ENCODE results near the gene TNKS2.

DNA sequence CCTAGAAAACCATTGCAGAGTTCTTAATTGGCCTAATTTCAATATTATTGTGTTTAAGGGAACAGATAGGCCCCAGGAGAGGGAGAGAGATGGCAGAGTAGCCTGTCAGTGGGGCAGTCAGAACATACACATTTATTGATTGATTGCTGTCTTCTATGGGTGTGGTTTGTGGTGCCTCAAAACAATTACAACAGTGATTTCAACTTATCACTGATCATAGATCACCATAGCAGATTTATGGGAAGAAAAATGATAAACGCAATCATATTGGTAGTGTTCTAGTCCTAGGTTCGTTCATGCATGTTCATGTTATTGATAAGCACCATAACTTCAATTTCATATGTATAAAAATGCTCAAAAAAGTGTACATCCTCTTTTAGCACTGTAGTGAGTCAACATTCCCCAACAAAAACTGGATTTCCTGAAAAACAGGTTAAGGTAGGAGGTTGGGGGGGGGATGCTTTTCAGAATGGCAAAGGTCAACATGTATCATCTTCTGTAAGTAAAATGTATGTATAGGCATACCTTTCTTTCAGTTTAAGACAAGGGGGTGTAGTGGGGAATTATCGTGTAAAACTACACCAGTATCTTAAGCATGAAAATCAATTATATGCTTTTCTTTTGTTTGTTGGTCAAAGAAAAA, 1.1 kb upstream of the TNKS2 start:
- TF ChIP-seq, protein P1, sequence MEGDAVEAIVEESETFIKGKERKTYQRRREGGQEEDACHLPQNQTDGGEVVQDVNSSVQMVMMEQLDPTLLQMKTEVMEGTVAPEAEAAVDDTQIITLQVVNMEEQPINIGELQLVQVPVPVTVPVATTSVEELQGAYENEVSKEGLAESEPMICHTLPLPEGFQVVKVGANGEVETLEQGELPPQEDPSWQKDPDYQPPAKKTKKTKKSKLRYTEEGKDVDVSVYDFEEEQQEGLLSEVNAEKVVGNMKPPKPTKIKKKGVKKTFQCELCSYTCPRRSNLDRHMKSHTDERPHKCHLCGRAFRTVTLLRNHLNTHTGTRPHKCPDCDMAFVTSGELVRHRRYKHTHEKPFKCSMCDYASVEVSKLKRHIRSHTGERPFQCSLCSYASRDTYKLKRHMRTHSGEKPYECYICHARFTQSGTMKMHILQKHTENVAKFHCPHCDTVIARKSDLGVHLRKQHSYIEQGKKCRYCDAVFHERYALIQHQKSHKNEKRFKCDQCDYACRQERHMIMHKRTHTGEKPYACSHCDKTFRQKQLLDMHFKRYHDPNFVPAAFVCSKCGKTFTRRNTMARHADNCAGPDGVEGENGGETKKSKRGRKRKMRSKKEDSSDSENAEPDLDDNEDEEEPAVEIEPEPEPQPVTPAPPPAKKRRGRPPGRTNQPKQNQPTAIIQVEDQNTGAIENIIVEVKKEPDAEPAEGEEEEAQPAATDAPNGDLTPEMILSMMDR (IDR thresholded peaks at IDR 0.05) = no peak
- no peak for TF ChIP-seq POLR2A (IDR thresholded peaks at IDR 0.05)
